B cell (primary cell): ENCODE results near the gene CCR2.

Source experiments
- CTCF ChIP-seq: fragments of 200-600 bp; IDR thresholded peaks from one replicate; pipeline ENCODE4 v1.8.0; 2022; ENCODE audit warnings: antibody characterized with exemption, mild to moderate bottlenecking
- EZH2 ChIP-seq: IDR thresholded peaks from 2 replicates; pipeline ENCODE4 v1.6.1; 2012; ENCODE audit warnings: borderline replicate concordance, low read depth, mild to moderate bottlenecking, moderate library complexity, low read length; ENCODE audit not compliant: insufficient read depth, poor library complexity, severe bottlenecking

- no peak for TF ChIP-seq CTCF
- no peak for TF ChIP-seq EZH2
Measured at GRCh38 chr3:46370839-46371518, 17.1 kb downstream of the CCR2 start, which contains the start of gene CCR5.
